Fibroblast of the aortic adventitia (primary cell): ENCODE measurements around the gene PRTFDC1. TPM values are rescaled to one million over a fixed set of nuclear protein-coding genes. Genes with fewer than 3 reads are reported as not detected.

ENCODE experiments used
- DNase-seq: peaks from one replicate; pipeline ENCODE4 v3.0.0-alpha.2; 2010; ENCODE audit warnings: low read depth
- H3K4me3 ChIP-seq: 2 replicates; pipeline ENCODE4 v1.5.1; 2011; ENCODE audit warnings: low read depth, mild to moderate bottlenecking, control low read depth, low read length, moderate library complexity
- total RNA-seq: library from RNA; depleted of rRNA; stranded (reverse); fragments of >200 nt; gene quantifications from 2 replicates; pipeline ENCODE4 v1.2.3, GENCODE V29; 2012; ENCODE audit warnings: low replicate concordance
- TF ChIP-seq, protein P1 (sequence below): IDR thresholded peaks from 2 replicates; pipeline ENCODE4 v1.5.1; 2011; ENCODE audit warnings: mild to moderate bottlenecking, low read length, control low read depth, inconsistent platforms; ENCODE audit not compliant: insufficient read depth

Gene PRTFDC1
- total RNA-seq, 1 donor: 39.6 TPM

DNA sequence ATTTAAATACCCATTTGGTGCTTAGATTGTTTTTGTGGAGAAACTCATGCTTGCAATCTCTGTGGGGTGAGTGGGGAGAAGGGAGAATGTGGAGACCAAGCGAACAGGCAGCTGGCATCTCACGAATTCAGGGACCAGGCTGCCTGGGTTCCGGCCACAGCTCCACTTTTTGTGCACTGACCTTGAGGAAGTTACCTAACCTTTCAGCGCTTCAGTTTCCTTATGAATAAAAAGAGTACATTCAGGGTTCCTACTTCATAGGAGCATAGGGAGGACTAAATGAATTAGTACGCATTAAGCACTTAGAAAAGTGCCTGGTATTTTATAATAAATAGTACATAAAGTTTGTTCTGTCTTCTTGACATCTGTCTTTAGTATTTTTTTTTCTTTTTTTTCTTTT lies 72.5 kb downstream of the PRTFDC1 start:
- TF ChIP-seq, protein P1, sequence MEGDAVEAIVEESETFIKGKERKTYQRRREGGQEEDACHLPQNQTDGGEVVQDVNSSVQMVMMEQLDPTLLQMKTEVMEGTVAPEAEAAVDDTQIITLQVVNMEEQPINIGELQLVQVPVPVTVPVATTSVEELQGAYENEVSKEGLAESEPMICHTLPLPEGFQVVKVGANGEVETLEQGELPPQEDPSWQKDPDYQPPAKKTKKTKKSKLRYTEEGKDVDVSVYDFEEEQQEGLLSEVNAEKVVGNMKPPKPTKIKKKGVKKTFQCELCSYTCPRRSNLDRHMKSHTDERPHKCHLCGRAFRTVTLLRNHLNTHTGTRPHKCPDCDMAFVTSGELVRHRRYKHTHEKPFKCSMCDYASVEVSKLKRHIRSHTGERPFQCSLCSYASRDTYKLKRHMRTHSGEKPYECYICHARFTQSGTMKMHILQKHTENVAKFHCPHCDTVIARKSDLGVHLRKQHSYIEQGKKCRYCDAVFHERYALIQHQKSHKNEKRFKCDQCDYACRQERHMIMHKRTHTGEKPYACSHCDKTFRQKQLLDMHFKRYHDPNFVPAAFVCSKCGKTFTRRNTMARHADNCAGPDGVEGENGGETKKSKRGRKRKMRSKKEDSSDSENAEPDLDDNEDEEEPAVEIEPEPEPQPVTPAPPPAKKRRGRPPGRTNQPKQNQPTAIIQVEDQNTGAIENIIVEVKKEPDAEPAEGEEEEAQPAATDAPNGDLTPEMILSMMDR: no peak
- no peak for DNase-seq
- H3K4me3 ChIP-seq: no peak overlapping the region

DNA sequence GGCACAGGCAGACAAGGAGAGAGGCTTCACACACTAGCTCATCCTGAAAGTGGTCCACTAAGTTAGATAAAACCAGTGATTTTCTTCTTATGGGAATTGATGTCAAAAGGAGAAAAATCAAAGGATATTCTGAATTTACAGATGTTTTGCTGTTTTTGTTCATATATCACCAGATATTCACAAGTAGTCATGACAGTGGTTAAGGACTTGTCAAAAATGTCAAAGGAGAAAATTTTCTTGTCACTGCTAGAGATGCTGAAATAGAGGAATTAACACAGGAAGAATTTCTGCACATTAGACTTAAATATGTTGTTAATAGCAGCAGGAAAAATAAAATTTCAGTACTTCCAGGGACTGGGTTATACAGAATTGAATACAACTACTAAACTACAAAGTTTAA lies 78.3 kb downstream of the PRTFDC1 start:
- TF ChIP-seq, protein P1: no peak
- no peak overlapping the region for H3K4me3 ChIP-seq
- DNase-seq: no peak

DNA sequence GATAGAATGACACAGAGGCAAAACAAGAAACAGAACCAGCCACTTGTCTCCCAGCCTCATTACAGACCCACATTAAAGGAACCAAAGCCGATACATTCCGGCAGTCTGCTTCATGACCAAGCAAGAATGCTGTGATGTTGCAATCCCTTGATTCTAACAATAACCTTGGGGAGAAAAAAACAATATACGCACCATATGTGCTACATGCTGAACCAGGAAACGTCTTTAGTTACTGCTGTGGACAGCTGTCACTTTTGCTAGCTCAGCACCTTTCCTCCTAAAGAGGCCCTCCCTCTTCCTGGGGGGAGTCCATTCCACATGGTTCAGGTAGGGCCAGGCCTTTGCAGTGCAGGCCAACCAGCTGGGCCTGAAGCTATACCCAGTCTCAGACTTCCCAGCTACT lies 79.1 kb downstream of the PRTFDC1 start:
- TF ChIP-seq, protein P1: no peak
- peak; percentile 94 for DNase-seq
- no peak overlapping the region for H3K4me3 ChIP-seq

DNA sequence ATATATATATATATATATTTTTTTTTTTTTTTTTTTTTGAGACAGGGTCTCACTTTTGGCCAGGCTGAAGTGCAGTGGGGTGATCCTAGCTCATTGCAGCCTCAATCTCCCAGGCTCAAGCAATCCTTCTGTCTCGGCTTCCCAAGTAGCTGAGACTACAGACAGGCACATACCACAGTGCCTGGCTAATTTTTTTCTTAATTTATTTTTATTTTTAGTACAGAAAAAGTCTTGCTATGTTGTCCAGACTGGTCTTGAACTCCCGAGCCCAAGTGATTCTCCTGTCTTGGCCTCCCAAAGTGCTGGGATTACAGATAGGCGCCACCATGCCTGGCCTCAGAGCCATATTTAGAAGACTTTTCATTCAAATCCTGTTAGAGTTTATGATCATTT lies 79.6 kb downstream of the PRTFDC1 start:
- no peak overlapping the region for H3K4me3 ChIP-seq
- TF ChIP-seq, protein P1: no peak
- DNase-seq: no peak

DNA sequence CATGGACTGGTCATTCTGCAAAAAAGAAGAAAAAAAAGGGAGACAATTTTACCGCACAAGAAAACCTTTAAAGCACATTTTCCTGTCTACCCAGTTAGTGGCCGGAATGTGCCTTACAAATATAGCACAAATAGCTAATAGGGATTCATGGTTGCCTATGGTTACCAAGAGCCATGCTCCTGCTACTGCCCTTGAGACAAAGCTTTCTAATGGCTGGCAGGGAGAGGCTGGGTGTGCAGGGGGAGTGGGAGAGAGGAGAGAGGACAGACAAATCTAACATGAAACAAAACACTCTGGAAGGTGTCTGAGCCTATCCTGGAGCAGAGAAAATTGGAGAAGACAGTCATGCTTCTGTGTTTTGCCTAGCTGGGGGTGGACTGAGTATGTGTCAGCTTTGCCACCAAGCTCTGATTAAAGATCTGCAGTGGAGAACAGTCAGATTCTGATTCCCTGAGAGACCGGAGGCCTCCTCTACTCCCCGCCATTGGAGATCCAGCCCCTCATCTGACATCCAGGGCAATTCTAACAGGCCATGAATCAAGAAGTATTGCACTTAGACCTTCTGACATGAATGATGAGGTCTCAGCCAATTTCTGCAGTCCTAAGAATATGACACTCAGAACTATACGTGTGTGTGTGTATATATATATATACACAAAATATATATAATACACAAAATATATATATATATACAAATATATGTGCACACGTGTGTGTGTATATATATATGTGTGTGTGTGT lies 80.2 kb downstream of the PRTFDC1 start:
- DNase-seq: no peak
- H3K4me3 ChIP-seq: no peak overlapping the region
- TF ChIP-seq, protein P1: no peak

DNA sequence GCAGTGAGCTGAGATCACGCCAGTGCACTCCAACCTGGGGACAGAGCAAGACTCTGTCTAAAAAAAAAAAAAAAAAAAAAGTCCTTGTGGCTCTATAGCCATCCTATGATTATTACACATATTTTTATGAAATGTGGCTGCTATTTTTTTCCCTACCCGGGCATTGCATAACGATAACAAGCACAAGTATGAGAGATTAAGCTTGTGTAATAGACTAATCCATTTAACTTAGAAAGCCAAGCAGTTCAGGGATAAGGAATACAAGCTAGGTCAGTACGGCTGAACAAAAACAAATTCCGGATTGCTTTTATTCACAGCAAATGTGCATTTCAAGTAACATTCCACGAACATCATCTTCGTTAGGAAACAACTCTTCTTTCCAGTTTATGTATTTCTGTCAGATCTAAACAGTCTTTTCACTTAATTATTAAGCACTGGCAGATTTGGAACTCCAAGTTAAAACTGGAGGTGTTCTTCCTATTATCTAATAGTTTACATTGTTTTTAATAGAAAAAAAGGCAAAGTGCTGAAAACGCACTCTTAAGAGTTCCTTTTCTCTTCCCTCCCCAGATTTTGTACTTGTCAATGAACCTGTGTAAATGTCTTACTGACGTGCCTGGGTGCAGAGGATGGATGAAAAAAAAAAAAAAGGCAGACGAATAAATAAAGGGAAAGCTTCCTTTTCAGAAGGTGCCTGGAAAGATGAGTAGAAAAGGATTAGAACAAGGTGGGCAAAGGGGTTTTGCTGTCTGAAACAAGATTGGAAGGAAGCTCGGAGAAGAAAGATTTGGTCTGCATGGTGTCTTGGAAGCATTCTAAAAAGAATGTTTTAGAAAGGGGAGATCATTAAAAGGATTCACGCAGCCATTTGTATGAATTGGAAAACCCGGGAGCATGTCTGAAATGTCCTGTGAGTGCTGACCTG lies 81.1 kb downstream of the PRTFDC1 start:
- H3K4me3 ChIP-seq: no peak overlapping the region
- DNase-seq: peak; percentile 76
- TF ChIP-seq, protein P1: no peak
